Activated T-helper 9 cell treated with anti-CD3 and anti-CD28 coated beads, Interleukin-2, amount 50 U/mL, for 16 hours (primary cell): ENCODE results near the gene PGBD2.
"Not testable (repeated sequence)": the region's sequence is repeated elsewhere in the genome, so short reads cannot be mapped to it uniquely, and the experiment has no call there.

ENCODE experiments used
- DNase-seq: peaks from one replicate; pipeline ENCODE4 v3.0.0-alpha.2; 2020; ENCODE audit warnings: low read depth

The PGBD2 gene

DNA sequence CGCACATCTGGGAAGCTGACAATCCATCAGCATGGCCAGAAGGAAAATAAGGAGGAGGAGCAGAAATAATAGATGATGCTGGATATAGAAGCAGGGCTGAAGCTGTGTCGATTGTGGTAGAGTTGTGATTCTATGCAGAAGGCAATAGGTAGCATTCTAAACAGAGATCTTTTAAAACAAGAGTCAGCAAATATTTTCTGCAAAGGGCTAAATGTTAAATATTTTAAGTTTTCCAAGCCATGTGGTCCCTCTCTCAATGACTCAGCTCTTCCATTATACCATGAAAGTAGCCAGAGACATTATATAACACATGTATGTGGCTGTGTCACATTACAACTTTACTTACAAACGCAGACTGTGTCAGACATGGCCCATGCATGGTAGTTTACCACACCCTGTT lies 21.2 kb downstream of the PGBD2 start:
- not testable (repeated sequence) for DNase-seq

DNA sequence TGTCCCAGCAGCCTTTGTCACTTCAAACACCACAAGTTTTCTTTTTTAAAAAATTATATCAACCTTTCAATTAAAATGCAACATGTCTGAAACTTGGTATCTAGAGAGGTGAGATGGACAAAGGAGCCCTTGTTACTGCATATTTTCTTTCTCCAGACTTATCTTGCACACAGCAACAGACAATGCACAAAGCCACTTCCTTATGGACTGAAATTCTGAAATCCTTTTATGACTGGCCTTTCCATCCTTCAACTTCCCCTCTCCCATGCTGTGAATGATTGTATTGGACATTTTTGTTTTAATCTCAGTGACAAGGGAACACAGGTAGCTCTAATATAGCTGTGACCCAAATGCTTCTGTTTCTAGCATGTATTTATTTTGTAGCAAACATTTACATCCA lies 22.1 kb downstream of the PGBD2 start:
- not testable (repeated sequence) for DNase-seq

DNA sequence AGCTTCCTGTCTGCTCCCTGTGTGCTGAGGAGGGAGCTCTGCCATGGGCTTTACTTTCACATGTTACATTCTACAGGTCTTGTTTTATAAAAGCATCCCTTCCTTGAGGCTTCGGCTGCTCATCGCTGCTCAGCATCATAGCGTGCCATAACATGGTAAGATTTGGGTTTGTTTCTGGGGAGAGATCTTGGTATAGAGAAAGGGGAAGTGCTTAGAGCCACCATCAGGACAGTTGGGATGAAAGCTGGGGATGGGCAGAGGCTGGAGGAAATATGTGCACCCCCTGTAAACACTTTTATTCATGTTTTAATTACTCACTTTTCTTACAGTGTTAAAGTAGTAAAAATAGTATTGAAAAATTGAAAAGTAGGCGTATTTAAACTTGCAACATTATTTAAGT lies 24.0 kb downstream of the PGBD2 start:
- DNase-seq, result not testable (repeated sequence)

DNA sequence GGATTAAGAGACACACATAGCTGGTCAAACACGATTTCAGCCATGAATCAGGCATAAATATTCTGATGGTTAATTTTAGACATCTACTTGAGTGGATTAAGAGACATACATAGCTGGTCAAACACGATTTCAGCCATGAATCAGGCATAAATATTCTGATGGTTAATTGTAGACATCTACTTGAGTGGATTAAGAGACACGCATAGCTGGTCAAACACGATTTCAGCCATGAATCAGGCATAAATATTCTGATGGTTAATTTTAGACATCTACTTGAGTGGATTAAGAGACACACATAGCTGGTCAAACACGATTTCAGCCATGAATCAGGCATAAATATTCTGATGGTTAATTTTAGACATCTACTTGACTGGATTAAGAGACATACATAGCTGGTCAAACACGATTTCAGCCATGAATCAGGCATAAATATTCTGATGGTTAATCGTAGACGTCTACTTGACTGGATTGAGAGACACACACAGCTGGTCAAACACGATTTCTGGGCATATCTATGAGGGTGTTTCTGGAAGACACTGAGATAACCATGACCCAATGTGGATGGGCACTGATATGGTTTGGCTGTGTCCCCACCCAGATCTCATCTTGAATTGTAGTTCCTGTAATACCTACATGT lies 32.3 kb downstream of the PGBD2 start:
- DNase-seq, result not testable (repeated sequence)

DNA sequence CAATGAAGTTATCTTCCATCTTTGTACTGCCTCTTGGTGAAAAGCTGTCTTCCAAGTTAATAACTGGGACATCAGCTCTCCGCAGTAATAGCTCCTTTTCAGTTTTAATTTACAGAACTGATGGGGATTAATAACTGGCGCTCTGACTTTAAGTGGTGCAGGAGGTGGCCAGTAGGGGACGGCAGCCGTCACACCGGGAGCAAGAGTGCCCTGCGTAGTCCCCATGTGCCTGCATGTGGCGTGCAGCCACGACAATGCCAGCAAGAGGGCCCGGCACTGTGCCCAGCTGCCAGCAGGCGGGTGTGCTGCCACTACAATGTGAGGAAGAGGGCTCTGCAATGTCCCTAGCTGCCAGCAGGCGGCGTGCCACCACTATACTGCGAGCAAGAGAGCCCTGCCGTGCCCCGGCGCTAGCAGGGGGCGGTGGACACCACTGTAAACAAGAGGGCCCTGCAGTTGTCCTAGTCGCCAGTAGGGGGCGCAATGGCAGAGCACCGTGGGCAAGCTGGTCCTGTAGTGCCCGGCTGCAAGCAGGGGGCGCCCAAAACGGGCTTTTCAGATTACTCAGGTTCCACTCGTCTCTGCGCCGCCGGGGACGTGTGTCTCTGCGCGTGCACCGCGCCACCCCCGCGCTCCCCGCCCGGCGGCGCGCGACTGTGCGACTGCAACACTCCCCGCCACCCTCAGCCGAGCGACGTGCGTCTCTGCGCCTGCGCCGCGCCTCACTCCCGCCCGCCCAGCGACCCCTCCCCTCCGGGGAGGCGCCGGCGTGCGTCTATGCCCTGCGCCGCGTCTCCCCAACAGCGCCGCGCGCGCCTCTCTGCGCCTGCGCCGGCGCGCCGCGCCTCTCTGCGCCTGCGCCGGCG lies 38.3 kb downstream of the PGBD2 start:
- DNase-seq, result not testable (repeated sequence)

DNA sequence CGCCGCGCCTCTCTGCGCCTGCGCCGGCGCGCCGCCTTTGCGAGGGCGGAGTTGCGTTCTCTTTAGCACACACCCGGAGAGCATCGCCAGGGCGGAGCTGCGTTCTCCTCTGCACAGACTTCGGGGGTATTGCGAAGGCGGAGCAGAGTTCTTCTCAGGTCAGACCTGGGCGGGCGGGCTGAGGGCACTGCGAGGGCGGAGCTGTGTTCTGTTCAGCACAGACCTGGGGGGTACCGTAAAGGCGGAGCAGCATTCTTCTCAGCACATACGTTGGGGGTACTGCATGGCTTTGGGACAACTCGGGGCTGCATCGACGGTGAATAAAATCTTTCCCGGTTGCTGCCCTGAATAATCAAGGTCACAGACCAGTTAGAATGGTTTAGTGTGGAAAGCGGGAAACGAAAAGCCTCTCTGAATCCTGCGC lies 39.0 kb downstream of the PGBD2 start:
- DNase-seq, result not testable (repeated sequence)

DNA sequence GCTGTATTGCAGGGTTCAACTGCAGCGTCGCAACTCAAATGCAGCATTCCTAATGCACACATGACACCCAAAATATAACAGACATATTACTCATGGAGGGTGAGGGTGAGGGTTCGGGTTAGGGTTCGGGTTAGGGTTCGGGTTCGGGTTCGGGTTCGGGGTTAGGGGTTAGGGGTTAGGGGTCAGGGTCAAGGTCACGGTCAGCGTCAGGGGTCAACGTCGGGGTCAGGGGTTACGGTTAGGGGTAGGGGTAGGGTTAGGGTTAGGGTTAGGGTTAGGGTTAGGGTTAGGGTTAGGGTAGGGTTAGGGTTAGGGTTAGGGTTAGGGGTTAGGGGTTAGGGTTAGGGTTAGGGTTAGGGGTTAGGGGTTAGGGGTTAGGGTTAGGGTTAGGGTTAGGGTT lies 39.4 kb downstream of the PGBD2 start:
- DNase-seq, result not testable (repeated sequence)

DNA sequence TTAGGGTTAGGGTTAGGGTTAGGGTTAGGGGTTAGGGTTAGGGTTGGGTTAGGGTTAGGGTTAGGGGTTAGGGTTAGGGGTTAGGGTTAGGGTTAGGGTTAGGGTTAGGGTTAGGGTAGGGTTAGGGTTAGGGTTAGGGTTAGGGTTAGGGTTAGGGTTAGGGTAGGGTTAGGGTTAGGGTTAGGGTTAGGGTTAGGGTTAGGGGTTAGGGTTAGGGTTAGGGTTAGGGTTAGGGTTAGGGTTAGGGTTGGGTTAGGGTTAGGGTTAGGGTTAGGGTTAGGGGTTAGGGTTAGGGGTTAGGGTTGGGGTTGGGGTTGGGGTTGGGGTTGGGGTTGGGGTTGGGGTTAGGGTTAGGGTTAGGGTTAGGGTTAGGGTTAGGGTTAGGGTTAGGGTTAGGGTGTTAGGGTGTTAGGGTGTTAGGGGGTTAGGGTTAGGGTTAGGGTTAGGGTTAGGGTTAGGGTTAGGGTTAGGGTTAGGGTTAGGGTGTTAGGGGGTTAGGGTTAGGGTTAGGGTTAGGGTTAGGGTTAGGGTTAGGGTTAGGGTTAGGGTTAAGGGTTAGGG lies 39.9 kb downstream of the PGBD2 start:
- not testable (repeated sequence) for DNase-seq
